Measurements from ENCODE around the gene HPS1. TPM values are rescaled to one million over a fixed set of nuclear protein-coding genes. Genes with fewer than 3 reads are reported as not detected.

Gene HPS1
- polyA plus RNA-seq: 84.2 TPM
- long read RNA-seq, donor 1, transcript HPS1-201 (20 exons, 3,703 nt): minor isoform, 5 of 17 reads
- long read RNA-seq, donor 1, transcript HPS1-207 (4 exons, 922 nt): major isoform, 10 of 17 reads
- long read RNA-seq, donor 1, partial matches to known transcripts: 0 of 17 reads
- long read RNA-seq, donor 1, other reads (novel, unspliced or antisense): 0 of 17 reads
- long read RNA-seq, donor 2, transcript HPS1-207 (4 exons, 922 nt): major isoform, 23 of 43 reads
- long read RNA-seq, donor 2, partial matches to known transcripts: 16 of 43 reads
- long read RNA-seq, donor 2, other reads (novel, unspliced or antisense): 0 of 43 reads
- long read RNA-seq, donor 3: 0 reads
- long read RNA-seq, donor 4, partial matches to known transcripts: 0 of 1 reads
- long read RNA-seq, donor 4, other reads (novel, unspliced or antisense): 0 of 1 reads
- long read RNA-seq, donor 5, transcript HPS1-207 (4 exons, 922 nt): major isoform, 5 of 7 reads
- long read RNA-seq, donor 5, partial matches to known transcripts: 0 of 7 reads
- long read RNA-seq, donor 5, other reads (novel, unspliced or antisense): 0 of 7 reads
- long read RNA-seq, donor 6, transcript HPS1-207 (4 exons, 922 nt): major isoform, 11 of 43 reads
- long read RNA-seq, donor 6, partial matches to known transcripts: 29 of 43 reads
- long read RNA-seq, donor 6, other reads (novel, unspliced or antisense): 0 of 43 reads
- long read RNA-seq, donor 7, partial matches to known transcripts: 0 of 8 reads
- long read RNA-seq, donor 7, other reads (novel, unspliced or antisense): 0 of 8 reads
- long read RNA-seq, donor 8, transcript HPS1-207 (4 exons, 922 nt): major isoform, 23 of 45 reads
- long read RNA-seq, donor 8, transcript HPS1-201 (20 exons, 3,703 nt): minor isoform, 5 of 45 reads
- long read RNA-seq, donor 8, partial matches to known transcripts: 17 of 45 reads
- long read RNA-seq, donor 8, other reads (novel, unspliced or antisense): 0 of 45 reads
- long read RNA-seq, donor 9, transcript HPS1-207 (4 exons, 922 nt): major isoform, 7 of 13 reads
- long read RNA-seq, donor 9, partial matches to known transcripts: 0 of 13 reads
- long read RNA-seq, donor 9, other reads (novel, unspliced or antisense): 0 of 13 reads
- long read RNA-seq, donor 10, transcript HPS1-207 (4 exons, 922 nt): major isoform, 11 of 13 reads
- long read RNA-seq, donor 10, partial matches to known transcripts: 0 of 13 reads
- long read RNA-seq, donor 10, other reads (novel, unspliced or antisense): 0 of 13 reads
- long read RNA-seq, donor 11, transcript HPS1-207 (4 exons, 922 nt): major isoform, 11 of 19 reads
- long read RNA-seq, donor 11, partial matches to known transcripts: 6 of 19 reads
- long read RNA-seq, donor 11, other reads (novel, unspliced or antisense): 0 of 19 reads

GRCh38 chr10:98446661-98447221 lies at the start of gene HPS1:
HPS1 (minus strand) TSS chr10:98446935; CDS start chr10:98443240, 3,695 bp downstream.
- peak; percentile 65 to 78 for DNase-seq
- Histone ChIP-seq H3K36me3 (ENCODE audit: control insufficient read depth, insufficient read depth, low read length) (peaks cover 34% of the 10 kb centered on the region), H3K4me1 (ENCODE audit: control insufficient read depth, insufficient read depth, low read length) (peaks cover 9% of the 10 kb centered on the region), H3K27ac (ENCODE audit: low read length) (peak within 1 kb of the TSS; percentile 83), H3K27me3 (ENCODE audit: control insufficient read depth, insufficient read depth, low read length) (no peaks in the 10 kb centered on the region), H3K4me3 (ENCODE audit: low read length) (peak within 1 kb of the TSS; percentile 98), H3K9me3 (ENCODE audit: control insufficient read depth, low read depth, low read length) (no peaks in the 10 kb centered on the region)
- WGBS (ENCODE audit: insufficient coverage, low lambda C conversion rate): no CpG with 5 or more reads among the region's 47 CpGs

- WGBS (ENCODE audit: insufficient coverage, low lambda C conversion rate): 60% methylated on average over 1 of the region's 1 CpG
- no peaks in the 10 kb centered on the region for H3K4me1 ChIP-seq (ENCODE audit: control insufficient read depth, insufficient read depth, low read length)
- no peaks in the 10 kb centered on the region for H3K27me3 ChIP-seq (ENCODE audit: control insufficient read depth, insufficient read depth, low read length)
- no peak overlapping the region for H3K4me3 ChIP-seq (ENCODE audit: low read length)
- no peaks in the 10 kb centered on the region for H3K36me3 ChIP-seq (ENCODE audit: control insufficient read depth, insufficient read depth, low read length)
- H3K9me3 ChIP-seq (ENCODE audit: control insufficient read depth, low read depth, low read length): peaks cover 5% of the 10 kb centered on the region
- DNase-seq: no peak
- no peak overlapping the region for H3K27ac ChIP-seq (ENCODE audit: low read length)
Measured at GRCh38 chr10:98492763-98493162, 46.0 kb upstream of the HPS1 start.

- WGBS (ENCODE audit: insufficient coverage, low lambda C conversion rate): no CpG with 5 or more reads among the region's 13 CpGs
- H3K4me1 ChIP-seq (ENCODE audit: control insufficient read depth, insufficient read depth, low read length): no peaks in the 10 kb centered on the region
- H3K27me3 ChIP-seq (ENCODE audit: control insufficient read depth, insufficient read depth, low read length): no peaks in the 10 kb centered on the region
- no peaks in the 10 kb centered on the region for H3K36me3 ChIP-seq (ENCODE audit: control insufficient read depth, insufficient read depth, low read length)
- no peak for DNase-seq
- H3K9me3 ChIP-seq (ENCODE audit: control insufficient read depth, low read depth, low read length): no peaks in the 10 kb centered on the region
- no peak overlapping the region for H3K4me3 ChIP-seq (ENCODE audit: low read length)
- H3K27ac ChIP-seq (ENCODE audit: low read length): no peak overlapping the region
Measured at GRCh38 chr10:98489561-98490481, 43.1 kb upstream of the HPS1 start.

GRCh38 chr10:98488669-98489430 lies 42.1 kb upstream of the HPS1 start:
- Histone ChIP-seq H3K9me3 (ENCODE audit: control insufficient read depth, low read depth, low read length) (no peaks in the 10 kb centered on the region), H3K27ac (ENCODE audit: low read length) (no peak overlapping the region), H3K4me1 (ENCODE audit: control insufficient read depth, insufficient read depth, low read length) (no peaks in the 10 kb centered on the region), H3K36me3 (ENCODE audit: control insufficient read depth, insufficient read depth, low read length) (no peaks in the 10 kb centered on the region), H3K27me3 (ENCODE audit: control insufficient read depth, insufficient read depth, low read length) (no peaks in the 10 kb centered on the region), H3K4me3 (ENCODE audit: low read length) (no peak overlapping the region)
- DNase-seq: no peak
- WGBS (ENCODE audit: insufficient coverage, low lambda C conversion rate): no CpG with 5 or more reads among the region's 1 CpG

- Histone ChIP-seq H3K27ac (ENCODE audit: low read length) (no peak overlapping the region), H3K9me3 (ENCODE audit: control insufficient read depth, low read depth, low read length) (no peaks in the 10 kb centered on the region), H3K27me3 (ENCODE audit: control insufficient read depth, insufficient read depth, low read length) (no peaks in the 10 kb centered on the region), H3K4me1 (ENCODE audit: control insufficient read depth, insufficient read depth, low read length) (no peaks in the 10 kb centered on the region), H3K4me3 (ENCODE audit: low read length) (no peak overlapping the region), H3K36me3 (ENCODE audit: control insufficient read depth, insufficient read depth, low read length) (no peaks in the 10 kb centered on the region)
- 80% methylated on average over 1 of the region's 3 CpGs for WGBS (ENCODE audit: insufficient coverage, low lambda C conversion rate)
- DNase-seq: no peak
Measured at GRCh38 chr10:98487649-98488048, 40.9 kb upstream of the HPS1 start.

GRCh38 chr10:98486421-98486820 lies 39.7 kb upstream of the HPS1 start:
- Histone ChIP-seq H3K27me3 (ENCODE audit: control insufficient read depth, insufficient read depth, low read length) (no peaks in the 10 kb centered on the region), H3K9me3 (ENCODE audit: control insufficient read depth, low read depth, low read length) (no peaks in the 10 kb centered on the region), H3K27ac (ENCODE audit: low read length) (no peak overlapping the region), H3K4me1 (ENCODE audit: control insufficient read depth, insufficient read depth, low read length) (no peaks in the 10 kb centered on the region), H3K4me3 (ENCODE audit: low read length) (no peak overlapping the region), H3K36me3 (ENCODE audit: control insufficient read depth, insufficient read depth, low read length) (no peaks in the 10 kb centered on the region)
- 100% methylated on average over 1 of the region's 3 CpGs for WGBS (ENCODE audit: insufficient coverage, low lambda C conversion rate)
- no peak for DNase-seq

GRCh38 chr10:98485959-98486358 lies 39.2 kb upstream of the HPS1 start:
- no peak overlapping the region for H3K4me3 ChIP-seq (ENCODE audit: low read length)
- H3K9me3 ChIP-seq (ENCODE audit: control insufficient read depth, low read depth, low read length): no peaks in the 10 kb centered on the region
- no peak overlapping the region for H3K27ac ChIP-seq (ENCODE audit: low read length)
- WGBS (ENCODE audit: insufficient coverage, low lambda C conversion rate): no CpG with 5 or more reads among the region's 2 CpGs
- no peaks in the 10 kb centered on the region for H3K36me3 ChIP-seq (ENCODE audit: control insufficient read depth, insufficient read depth, low read length)
- H3K27me3 ChIP-seq (ENCODE audit: control insufficient read depth, insufficient read depth, low read length): no peaks in the 10 kb centered on the region
- no peak for DNase-seq
- H3K4me1 ChIP-seq (ENCODE audit: control insufficient read depth, insufficient read depth, low read length): no peaks in the 10 kb centered on the region

GRCh38 chr10:98483658-98484057 lies 36.9 kb upstream of the HPS1 start:
- Histone ChIP-seq H3K4me1 (ENCODE audit: control insufficient read depth, insufficient read depth, low read length) (no peaks in the 10 kb centered on the region), H3K27ac (ENCODE audit: low read length) (no peak overlapping the region), H3K4me3 (ENCODE audit: low read length) (no peak overlapping the region), H3K27me3 (ENCODE audit: control insufficient read depth, insufficient read depth, low read length) (no peaks in the 10 kb centered on the region), H3K9me3 (ENCODE audit: control insufficient read depth, low read depth, low read length) (no peaks in the 10 kb centered on the region), H3K36me3 (ENCODE audit: control insufficient read depth, insufficient read depth, low read length) (no peaks in the 10 kb centered on the region)
- no peak for DNase-seq

GRCh38 chr10:98482096-98482495 lies 35.4 kb upstream of the HPS1 start:
- Histone ChIP-seq H3K27me3 (ENCODE audit: control insufficient read depth, insufficient read depth, low read length) (no peaks in the 10 kb centered on the region), H3K36me3 (ENCODE audit: control insufficient read depth, insufficient read depth, low read length) (no peaks in the 10 kb centered on the region), H3K4me1 (ENCODE audit: control insufficient read depth, insufficient read depth, low read length) (no peaks in the 10 kb centered on the region), H3K4me3 (ENCODE audit: low read length) (no peak overlapping the region), H3K27ac (ENCODE audit: low read length) (no peak overlapping the region), H3K9me3 (ENCODE audit: control insufficient read depth, low read depth, low read length) (no peaks in the 10 kb centered on the region)
- DNase-seq: no peak
- WGBS (ENCODE audit: insufficient coverage, low lambda C conversion rate): no CpG with 5 or more reads among the region's 2 CpGs
